Measurements from ENCODE around the gene PRKCE. TPM values are rescaled to one million over a fixed set of nuclear protein-coding genes. Genes with fewer than 3 reads are reported as not detected.

Gene PRKCE
- total RNA-seq, 4 donors from 2014 or later, result 20.0 to 29.7 (median 25.2) TPM

GRCh38 chr2:45755585-45756335 is 104.3 kb downstream of the PRKCE start:
- Histone ChIP-seq H3K4me1 (no peaks in the 10 kb centered on the region), H3K36me3 (no peaks in the 10 kb centered on the region), H3K9me3 (no peaks in the 10 kb centered on the region), H3K27ac (no peak overlapping the region), H3K27me3 (no peaks in the 10 kb centered on the region), H3K4me3 (no peak overlapping the region)
- DNase-seq, result no peak
- TF ChIP-seq, protein P1, sequence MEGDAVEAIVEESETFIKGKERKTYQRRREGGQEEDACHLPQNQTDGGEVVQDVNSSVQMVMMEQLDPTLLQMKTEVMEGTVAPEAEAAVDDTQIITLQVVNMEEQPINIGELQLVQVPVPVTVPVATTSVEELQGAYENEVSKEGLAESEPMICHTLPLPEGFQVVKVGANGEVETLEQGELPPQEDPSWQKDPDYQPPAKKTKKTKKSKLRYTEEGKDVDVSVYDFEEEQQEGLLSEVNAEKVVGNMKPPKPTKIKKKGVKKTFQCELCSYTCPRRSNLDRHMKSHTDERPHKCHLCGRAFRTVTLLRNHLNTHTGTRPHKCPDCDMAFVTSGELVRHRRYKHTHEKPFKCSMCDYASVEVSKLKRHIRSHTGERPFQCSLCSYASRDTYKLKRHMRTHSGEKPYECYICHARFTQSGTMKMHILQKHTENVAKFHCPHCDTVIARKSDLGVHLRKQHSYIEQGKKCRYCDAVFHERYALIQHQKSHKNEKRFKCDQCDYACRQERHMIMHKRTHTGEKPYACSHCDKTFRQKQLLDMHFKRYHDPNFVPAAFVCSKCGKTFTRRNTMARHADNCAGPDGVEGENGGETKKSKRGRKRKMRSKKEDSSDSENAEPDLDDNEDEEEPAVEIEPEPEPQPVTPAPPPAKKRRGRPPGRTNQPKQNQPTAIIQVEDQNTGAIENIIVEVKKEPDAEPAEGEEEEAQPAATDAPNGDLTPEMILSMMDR (IDR thresholded peaks at IDR 0.05), result no peak
- no peak for TF ChIP-seq POLR2A (IDR thresholded peaks at IDR 0.05)

- Histone ChIP-seq H3K4me1 (no peaks in the 10 kb centered on the region), H3K36me3 (no peaks in the 10 kb centered on the region), H3K27me3 (no peaks in the 10 kb centered on the region), H3K9me3 (no peaks in the 10 kb centered on the region), H3K27ac (no peak overlapping the region), H3K4me3 (no peak overlapping the region)
- no peak for DNase-seq
- TF ChIP-seq, protein P1 (IDR thresholded peaks at IDR 0.05), result no peak
- no peak for TF ChIP-seq POLR2A (IDR thresholded peaks at IDR 0.05)
These were observed 106.5 kb downstream of the PRKCE start for GRCh38 chr2:45758018-45758417.

DNA sequence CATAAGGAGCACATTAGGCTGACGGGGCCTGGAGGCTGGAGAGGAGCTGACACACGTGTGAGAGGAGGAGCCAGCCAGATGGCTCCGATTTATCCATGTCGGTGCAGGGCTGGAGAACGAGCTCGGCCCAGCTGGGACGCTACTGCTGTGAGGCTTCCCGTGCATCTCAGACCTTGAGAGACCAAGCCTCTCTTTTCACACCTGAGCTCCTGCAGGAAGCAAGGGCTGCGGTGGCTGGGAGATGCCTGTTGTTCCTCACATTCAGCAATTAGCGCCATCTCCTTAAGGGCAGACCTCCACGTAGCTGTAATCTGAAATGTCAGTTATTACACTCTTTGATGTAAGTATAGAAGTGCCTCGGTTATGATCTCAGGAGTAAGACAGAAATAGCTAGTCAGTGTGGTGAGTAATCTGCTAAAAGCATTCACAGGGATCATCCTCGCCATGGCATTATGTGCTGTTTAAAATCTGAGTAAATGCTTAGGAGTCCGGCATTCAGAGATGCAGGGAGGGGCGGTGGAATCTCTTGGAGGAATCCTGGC is 107.9 kb downstream of the PRKCE start:
- no peaks in the 10 kb centered on the region for H3K36me3 ChIP-seq
- no peaks in the 10 kb centered on the region for H3K4me1 ChIP-seq
- H3K27me3 ChIP-seq, result no peaks in the 10 kb centered on the region
- H3K9me3 ChIP-seq, result no peaks in the 10 kb centered on the region
- TF ChIP-seq, protein P1 (IDR thresholded peaks at IDR 0.05), result no peak
- no peak for TF ChIP-seq POLR2A (IDR thresholded peaks at IDR 0.05)
- DNase-seq, result no peak
- H3K4me3 ChIP-seq, result no peak overlapping the region
- peak overlapping the region in 1 of 4 donors; percentile 28 for H3K27ac ChIP-seq

DNA sequence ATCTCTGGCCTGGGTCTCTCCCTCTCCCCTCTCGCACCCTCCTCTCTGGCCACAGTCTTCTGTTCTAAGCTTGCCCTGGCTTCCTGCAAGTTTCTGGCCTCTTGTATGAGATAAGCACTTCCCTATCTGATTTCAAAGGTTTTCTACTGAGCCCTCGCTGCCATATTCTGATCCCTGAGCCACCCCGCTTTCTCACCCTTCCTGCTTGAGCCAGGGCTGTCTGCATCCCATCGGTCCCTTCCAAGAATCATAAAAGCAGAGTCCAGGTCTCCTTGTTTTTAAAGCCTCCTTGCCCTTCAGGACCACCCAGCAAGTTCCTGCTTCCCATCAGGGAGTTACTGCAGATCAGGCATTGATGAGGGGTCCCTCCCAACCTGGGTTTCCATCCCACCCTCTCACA is 110.2 kb downstream of the PRKCE start:
- Histone ChIP-seq H3K36me3 (no peaks in the 10 kb centered on the region), H3K27ac (no peak overlapping the region), H3K9me3 (no peaks in the 10 kb centered on the region), H3K4me3 (no peak overlapping the region), H3K4me1 (peaks cover 0 to 4% (median 0%) of the 10 kb centered on the region in 4 donors), H3K27me3 (no peaks in the 10 kb centered on the region)
- no peak for DNase-seq
- TF ChIP-seq, protein P1 (IDR thresholded peaks at IDR 0.05), result no peak
- no peak for TF ChIP-seq POLR2A (IDR thresholded peaks at IDR 0.05)

GRCh38 chr2:45763255-45763654 is 111.8 kb downstream of the PRKCE start:
- H3K4me1 ChIP-seq, result peaks cover 0 to 4% (median 0%) of the 10 kb centered on the region in 4 donors
- no peaks in the 10 kb centered on the region for H3K27me3 ChIP-seq
- no peaks in the 10 kb centered on the region for H3K9me3 ChIP-seq
- no peak overlapping the region for H3K27ac ChIP-seq
- no peak for TF ChIP-seq POLR2A (IDR thresholded peaks at IDR 0.05)
- TF ChIP-seq, protein P1 (IDR thresholded peaks at IDR 0.05), result no peak
- H3K36me3 ChIP-seq, result no peaks in the 10 kb centered on the region
- no peak for DNase-seq
- no peak overlapping the region for H3K4me3 ChIP-seq
